HL-60 (cell line): ENCODE data around the gene SHC1.

Experiments used
- DNase-seq, 2 experiments: peaks; one replicate each; pipeline ENCODE4 v3.0.0-alpha.2; 2010 to 2020; ENCODE audit warnings: low read depth in 1 of 2, low spot score in 1 of 2
- H3K27ac ChIP-seq: fragments of 250-450 bp; sonication (Bioruptor Pico); replicated peaks from 2 replicates; pipeline ENCODE4 v1.5.1; 2020; ENCODE audit warnings: mild to moderate bottlenecking, moderate library complexity
- H3K27me3 ChIP-seq: fragments of 250-450 bp; sonication (Bioruptor Pico); 2 replicates; pipeline ENCODE4 v1.5.1; 2021; ENCODE audit warnings: mild to moderate bottlenecking, moderate library complexity; ENCODE audit not compliant: insufficient read depth, poor library complexity, severe bottlenecking
- H3K4me3 ChIP-seq: replicated peaks from 2 replicates; pipeline ENCODE4 v1.5.1; 2011; ENCODE audit warnings: mild to moderate bottlenecking, control low read depth, low read length; ENCODE audit not compliant: insufficient read depth
- GABPA ChIP-seq: IDR thresholded peaks from 2 replicates; pipeline ENCODE4 v1.6.1; 2012; ENCODE audit warnings: low read depth
- POLR2AphosphoS5 ChIP-seq: IDR thresholded peaks from 2 replicates; pipeline ENCODE4 v1.6.1; 2012; ENCODE audit warnings: low read depth
- SPI1 ChIP-seq: IDR thresholded peaks from 2 replicates; pipeline ENCODE4 v1.6.1; 2012; ENCODE audit warnings: low read depth, mild to moderate bottlenecking, borderline replicate concordance
- TF ChIP-seq, protein P1 (sequence below): IDR thresholded peaks from one replicate; pipeline ENCODE4 v1.5.1; 2011; ENCODE audit warnings: low read length, control low read depth, inconsistent platforms; ENCODE audit not compliant: insufficient read depth
- TF ChIP-seq, protein P2 (sequence below): IDR thresholded peaks from 2 replicates; pipeline ENCODE4 v1.6.1; 2012; ENCODE audit warnings: low read depth; ENCODE audit not compliant: insufficient replicate concordance

Gene SHC1

DNA sequence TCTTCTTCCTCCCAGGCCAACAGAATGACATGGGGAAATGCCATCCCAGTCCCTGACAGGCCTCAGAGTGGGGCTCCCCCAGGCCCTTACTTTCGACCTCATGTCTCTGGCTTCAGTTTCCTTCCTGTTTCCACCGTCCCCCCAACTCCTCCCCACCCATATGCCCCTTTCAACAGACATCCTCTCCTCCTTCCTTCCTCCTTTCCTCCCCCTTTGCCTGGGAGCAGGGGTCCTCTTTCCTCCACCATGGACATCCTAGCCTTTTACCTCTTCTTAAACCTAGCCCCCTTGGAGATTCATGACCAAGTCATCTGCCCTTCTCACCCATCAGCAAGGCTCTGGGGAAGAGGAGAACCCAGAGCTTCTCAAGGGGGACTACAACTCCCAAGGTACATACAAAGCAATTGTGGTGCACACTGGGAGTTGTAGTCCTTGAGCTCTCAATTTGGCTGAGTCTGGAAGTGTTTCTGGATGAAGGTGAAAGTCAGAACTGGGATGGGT lies 36.1 kb upstream of the SHC1 start:
- peak; percentile 64 to 90 for DNase-seq
- TF ChIP-seq GABPA (no peak), SPI1 (peak; percentile 26; the same call in 1 of the 2 replicates), POLR2AphosphoS5 (peak; percentile 43; the same call in 1 of the 2 replicates)
- TF ChIP-seq, protein P1, sequence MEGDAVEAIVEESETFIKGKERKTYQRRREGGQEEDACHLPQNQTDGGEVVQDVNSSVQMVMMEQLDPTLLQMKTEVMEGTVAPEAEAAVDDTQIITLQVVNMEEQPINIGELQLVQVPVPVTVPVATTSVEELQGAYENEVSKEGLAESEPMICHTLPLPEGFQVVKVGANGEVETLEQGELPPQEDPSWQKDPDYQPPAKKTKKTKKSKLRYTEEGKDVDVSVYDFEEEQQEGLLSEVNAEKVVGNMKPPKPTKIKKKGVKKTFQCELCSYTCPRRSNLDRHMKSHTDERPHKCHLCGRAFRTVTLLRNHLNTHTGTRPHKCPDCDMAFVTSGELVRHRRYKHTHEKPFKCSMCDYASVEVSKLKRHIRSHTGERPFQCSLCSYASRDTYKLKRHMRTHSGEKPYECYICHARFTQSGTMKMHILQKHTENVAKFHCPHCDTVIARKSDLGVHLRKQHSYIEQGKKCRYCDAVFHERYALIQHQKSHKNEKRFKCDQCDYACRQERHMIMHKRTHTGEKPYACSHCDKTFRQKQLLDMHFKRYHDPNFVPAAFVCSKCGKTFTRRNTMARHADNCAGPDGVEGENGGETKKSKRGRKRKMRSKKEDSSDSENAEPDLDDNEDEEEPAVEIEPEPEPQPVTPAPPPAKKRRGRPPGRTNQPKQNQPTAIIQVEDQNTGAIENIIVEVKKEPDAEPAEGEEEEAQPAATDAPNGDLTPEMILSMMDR, result no peak
- TF ChIP-seq, protein P2, sequence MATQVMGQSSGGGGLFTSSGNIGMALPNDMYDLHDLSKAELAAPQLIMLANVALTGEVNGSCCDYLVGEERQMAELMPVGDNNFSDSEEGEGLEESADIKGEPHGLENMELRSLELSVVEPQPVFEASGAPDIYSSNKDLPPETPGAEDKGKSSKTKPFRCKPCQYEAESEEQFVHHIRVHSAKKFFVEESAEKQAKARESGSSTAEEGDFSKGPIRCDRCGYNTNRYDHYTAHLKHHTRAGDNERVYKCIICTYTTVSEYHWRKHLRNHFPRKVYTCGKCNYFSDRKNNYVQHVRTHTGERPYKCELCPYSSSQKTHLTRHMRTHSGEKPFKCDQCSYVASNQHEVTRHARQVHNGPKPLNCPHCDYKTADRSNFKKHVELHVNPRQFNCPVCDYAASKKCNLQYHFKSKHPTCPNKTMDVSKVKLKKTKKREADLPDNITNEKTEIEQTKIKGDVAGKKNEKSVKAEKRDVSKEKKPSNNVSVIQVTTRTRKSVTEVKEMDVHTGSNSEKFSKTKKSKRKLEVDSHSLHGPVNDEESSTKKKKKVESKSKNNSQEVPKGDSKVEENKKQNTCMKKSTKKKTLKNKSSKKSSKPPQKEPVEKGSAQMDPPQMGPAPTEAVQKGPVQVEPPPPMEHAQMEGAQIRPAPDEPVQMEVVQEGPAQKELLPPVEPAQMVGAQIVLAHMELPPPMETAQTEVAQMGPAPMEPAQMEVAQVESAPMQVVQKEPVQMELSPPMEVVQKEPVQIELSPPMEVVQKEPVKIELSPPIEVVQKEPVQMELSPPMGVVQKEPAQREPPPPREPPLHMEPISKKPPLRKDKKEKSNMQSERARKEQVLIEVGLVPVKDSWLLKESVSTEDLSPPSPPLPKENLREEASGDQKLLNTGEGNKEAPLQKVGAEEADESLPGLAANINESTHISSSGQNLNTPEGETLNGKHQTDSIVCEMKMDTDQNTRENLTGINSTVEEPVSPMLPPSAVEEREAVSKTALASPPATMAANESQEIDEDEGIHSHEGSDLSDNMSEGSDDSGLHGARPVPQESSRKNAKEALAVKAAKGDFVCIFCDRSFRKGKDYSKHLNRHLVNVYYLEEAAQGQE, result no peak
- Histone ChIP-seq H3K4me3 (no peak overlapping the region; the same call in none of the 2 replicates), H3K27ac (peak overlapping the region; percentile 94), H3K27me3 (no peaks in the 10 kb centered on the region)

DNA sequence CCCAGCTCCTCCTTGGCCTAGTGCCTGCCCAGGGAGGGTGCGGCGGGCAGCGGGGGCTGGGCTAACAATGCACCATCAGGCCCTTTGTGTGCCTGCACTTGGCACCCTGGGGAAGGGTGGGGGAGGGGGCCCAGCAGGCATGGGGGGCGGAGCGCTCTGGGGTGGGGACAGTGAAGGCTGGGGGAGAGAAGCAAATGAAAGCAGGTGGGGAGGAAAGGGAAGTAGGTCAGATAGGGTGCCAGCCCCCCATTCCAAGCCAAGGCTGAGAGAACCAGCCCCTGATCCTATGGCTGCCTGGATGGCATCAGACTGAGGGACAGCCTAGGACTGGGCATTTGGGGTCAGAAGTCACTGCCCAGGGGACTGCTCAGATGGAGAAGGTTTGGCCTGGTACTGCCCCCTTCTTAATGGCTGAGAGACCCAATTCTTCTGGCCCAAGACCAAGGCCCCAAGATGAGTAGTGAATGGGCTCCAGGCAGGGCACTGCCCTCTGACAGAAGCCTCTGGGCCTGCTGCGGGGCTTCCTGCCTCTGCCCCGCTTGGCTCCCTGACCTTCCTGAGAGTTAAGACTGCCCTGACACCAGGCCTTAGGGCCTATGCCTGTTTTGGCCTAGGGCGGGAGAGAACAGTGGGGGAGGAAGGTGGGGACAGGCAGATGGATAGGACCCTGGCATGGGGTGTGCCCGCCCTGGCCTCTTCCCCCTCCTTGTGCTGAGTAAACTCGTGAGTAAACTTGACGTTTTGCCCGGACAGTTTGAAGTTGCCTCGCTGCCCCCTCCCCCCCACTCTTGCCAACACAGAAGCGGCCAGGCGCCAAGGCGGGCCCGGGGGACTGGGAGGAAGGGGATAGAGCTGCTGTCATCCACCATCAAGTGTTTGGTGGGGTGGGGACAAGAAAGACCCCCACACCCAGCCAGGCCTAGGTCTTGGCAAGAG lies 34.8 kb upstream of the SHC1 start:
- Histone ChIP-seq H3K27me3 (no peaks in the 10 kb centered on the region), H3K4me3 (peak overlapping the region; percentile 72), H3K27ac (peak overlapping the region; percentile 94)
- TF ChIP-seq, protein P2, result no peak
- TF ChIP-seq SPI1 (no peak), POLR2AphosphoS5 (no peak), GABPA (no peak)
- TF ChIP-seq, protein P1, result no peak
- DNase-seq, result peak; percentile 76 to 81

DNA sequence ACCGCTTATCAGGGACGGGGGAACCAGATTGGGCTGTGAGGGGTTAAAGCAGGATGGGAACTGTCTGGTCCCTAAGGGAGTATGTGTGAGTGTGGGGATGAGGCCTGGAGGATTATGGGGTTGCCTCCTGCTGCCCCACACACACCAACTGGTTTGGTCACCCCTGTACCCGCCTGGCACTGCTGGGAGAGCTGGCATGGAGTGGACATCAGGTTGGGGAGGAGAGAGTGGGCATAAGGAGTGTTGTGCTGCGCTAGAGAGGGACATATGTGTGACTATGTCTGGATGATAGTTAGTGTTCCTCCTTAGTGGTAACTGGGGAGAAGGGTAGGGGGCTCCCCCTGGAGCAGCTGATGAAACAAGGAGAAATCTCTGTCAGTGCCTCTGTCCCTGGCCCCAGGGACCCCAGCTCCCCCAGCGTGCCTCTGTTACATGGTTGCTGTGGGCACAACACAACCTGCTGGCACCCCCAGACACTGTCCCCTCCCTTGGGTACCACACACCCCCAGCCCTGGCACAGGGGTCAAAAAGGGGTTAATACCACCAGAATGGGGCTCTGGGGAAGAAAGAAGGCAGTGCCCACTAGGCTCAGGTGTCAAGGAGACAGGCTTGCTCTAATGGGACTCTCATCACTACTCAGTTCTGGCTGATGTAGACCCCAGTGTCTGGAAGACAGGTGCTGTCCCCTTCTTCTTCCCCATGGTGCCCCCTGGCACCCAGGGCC lies 34.0 kb upstream of the SHC1 start:
- Histone ChIP-seq H3K27ac (peak overlapping the region; percentile 94), H3K4me3 (peak overlapping the region; percentile 72), H3K27me3 (no peaks in the 10 kb centered on the region)
- peak in 1 of 2 experiments; percentile 71 for DNase-seq
- TF ChIP-seq GABPA, result no peak
- no peak for TF ChIP-seq SPI1
- TF ChIP-seq, protein P2, result no peak
- TF ChIP-seq, protein P1, result no peak
- no peak; the same call in 1 of the 2 replicates for TF ChIP-seq POLR2AphosphoS5
